Stimulated activated CD4-positive, alpha-beta T cell treated with anti-CD3 and anti-CD28 coated beads, Interleukin-15, amount 100 ng/mL, for 1 hour (primary cell): ENCODE measurements around the gene IL12A.

Experiments
- DNase-seq, 2 donors: peaks; one replicate each; pipeline ENCODE4 v3.0.0-alpha.2; 2020; ENCODE audit warnings: low read depth in 1 of 2, low spot score in 1 of 2

Gene IL12A

DNA sequence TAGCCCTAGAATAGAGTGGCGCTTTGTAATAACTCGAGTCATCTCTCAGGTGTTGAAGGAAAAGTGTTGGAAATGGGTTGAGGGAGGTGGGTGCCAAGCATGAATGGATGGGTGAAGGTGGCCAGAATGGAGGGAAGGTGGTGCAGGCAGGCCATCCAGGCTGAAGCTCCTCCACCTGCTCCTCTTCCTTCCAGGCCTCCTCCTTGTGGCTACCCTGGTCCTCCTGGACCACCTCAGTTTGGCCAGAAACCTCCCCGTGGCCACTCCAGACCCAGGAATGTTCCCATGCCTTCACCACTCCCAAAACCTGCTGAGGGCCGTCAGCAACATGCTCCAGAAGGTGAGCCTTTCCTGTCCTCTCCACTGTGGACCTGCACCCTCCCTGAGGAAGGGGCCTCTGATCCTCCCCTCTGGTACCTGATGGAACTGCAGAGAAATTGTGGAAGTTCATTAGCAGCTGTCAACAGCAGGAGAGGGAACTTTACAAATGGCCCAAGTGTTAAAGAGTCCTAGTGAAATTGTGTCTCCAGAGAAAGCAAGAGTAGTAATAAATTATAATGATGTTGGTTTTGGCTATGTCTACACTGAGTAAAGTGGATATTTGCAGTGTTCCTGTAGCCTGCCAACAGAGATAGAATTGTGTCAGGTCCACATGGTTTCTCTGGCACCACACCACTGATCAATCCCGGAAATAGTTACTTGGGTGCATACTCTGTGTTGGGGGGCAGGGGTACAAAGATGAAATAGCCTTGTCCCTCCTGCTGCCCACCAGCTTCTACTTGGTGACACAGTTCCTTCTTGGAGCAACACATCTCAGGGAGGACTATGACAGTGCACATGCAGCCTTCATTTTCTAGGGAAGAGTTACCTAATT, 1.6 kb downstream of the IL12A start:
- DNase-seq, result no peak

DNA sequence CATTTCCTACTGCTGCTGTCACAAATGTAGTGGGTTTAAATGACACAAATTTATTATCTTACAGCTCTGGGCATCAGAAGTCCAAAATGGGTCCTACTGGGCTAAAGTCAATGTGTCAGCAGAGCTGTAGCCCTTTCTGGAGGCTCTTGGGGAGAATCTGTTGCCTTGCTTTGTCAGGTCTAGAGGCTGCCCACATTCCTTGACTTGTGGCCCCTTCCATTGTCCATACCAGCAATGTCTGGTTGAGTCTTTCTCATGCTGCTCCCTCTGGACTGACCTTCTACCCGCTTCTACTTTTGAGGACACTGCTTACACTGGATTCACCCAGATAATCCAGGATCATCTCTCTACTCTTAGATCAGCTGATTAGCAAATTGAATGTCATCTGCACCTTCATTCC, 3.0 kb downstream of the IL12A start:
- no peak for DNase-seq

DNA sequence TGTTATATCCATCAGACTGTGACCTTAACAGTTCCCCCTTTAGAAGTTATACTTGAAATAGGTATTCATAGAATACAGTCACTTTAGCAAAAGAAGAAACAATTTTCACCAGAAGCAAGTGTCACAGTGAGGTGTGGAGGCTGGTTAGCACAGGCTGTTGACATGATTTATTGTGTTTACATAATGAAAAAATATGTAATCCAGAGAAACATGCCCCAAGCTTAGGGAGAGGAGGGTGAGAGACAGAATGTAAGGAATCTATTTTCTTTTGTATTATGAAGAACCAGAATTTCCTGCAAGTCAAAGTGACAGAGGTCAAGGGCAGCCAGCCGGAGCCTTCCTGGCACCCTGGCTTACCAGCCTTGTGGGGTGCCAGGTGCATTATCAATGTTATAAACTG, 4.0 kb downstream of the IL12A start:
- no peak for DNase-seq

DNA sequence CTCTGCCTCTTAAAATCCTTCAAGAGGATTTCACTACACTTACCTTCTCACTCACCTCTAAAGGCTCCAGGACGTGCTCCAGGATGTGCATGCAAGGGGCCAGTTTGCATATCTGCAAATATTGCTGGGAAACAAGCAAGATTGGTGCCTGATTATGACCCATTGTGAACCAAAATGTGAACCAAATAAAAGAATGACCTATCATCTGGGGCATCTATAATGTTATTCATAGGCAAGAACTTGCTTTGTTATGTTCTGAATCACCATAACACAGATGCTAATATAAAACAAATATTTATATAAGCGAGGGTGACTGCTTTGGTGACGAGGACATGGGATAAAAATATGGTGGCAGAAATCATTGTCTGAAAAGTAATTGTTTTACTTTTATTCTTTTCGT, 5.5 kb downstream of the IL12A start:
- no peak for DNase-seq

DNA sequence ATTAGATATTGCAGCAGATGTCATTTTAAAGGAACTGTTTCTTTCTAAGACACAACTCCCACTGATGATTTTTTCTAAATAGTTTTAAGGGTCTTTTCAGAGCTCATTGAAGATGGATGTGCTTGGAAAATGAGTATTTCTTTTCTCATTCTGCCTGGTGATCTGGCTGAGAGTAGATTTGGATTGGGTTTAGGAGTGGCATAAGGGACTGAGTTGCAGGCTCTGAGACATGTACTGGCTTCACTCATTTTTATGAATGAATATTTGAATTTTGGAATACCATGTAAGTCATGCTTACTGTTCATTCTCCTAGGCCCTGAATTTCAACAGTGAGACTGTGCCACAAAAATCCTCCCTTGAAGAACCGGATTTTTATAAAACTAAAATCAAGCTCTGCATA, 6.5 kb downstream of the IL12A start:
- no peak for DNase-seq

DNA sequence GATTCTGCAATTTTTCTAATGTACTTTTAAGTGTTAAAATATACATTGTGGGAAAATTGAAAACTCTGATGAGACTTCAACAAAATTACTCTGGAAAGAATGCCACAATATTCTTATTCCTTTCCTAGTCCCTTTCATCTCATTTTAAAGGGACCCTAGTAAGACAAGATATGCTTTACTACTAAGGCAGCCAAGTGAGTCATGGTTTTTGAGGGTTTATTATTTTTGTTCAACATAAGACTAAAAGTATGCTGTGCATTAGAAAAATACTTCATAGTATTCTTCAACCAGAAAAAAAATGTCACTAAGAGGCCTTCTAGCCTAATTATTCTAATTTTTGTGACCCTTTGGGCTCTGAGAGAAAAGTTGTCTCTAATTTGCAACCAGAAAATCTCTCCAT, 7.4 kb downstream of the IL12A start:
- DNase-seq, result no peak

DNA sequence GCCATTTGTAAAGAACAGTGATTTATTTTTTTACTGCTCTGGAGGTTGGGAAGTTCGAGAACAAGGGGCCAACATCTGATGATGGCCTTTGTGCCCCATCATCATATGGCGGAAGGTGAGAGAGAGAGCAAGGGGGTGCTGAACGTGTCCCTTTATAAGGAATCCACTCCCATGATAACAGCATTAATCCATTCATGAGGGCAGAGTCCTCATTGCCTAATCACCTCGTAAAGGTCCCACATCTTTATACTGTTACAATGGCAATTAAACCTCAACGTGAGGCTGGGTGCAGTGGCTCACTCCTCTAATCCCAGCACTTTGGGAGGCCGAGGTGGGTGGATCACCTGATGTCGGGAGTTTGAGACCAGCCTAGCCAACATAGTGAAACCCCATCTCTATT, 8.3 kb downstream of the IL12A start:
- no peak for DNase-seq

DNA sequence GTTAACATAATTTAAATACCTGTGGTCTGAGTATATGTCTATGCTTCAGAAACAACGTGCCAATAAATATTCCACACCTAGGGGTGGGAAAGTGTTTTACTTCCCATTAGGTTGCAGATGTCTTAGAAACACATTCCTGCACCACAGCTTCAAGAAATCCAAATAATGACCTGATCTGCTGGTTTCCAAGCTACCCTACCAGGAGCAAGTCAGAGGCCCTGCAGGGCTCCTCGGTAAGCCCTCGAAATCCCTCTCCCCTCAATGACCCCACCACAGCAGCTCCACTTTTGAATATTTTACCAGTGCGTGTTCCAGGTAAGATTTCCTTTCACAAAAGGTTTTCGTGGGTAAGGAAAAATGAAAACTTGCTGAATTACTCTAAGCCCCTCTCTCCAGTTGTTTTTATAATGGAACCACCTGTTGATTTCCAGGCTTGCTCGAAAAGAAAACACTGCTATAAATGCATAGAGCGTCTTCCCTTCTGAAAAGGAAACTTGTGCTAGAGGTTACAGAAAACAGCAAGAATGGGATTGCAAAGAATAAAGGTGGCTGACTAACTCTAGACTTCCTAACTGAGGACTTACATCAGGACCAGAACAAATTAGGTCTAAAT, 12.6 kb downstream of the IL12A start:
- no peak for DNase-seq

DNA sequence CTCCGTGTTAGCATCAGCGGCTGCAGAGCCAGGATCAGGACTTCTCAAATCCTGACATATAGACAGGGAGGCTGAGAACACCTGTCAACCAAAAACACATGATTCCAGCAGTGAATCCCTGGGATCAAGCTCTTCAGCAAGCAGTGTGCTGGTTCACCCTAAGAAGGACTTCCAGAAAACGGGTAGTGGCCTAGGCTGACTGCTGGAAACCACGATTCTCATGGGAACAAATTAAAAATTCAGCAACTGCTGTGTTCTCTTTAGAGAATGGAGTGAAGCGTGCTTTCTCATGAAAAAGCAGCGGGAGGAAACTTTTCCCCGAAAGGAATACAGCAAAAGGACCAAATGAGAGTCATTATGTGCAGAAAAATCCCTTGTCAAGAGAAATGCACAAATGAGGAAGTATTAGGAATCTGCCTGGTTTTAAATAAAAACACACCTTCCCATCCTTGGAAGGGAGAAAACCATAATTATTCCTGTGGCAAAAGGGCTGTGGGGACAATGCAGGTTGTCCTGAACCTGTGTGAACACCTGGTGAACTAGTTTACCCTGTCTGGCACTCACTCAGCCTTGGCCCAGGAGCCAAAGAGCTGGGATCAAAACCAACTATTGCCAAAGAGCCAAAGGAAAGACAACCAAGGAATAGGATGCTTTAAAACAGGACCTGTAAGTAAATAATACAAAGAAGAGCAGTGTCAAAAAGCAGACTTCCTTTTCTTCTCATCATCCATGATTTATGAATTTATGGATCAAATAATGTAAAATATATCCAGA, 13.4 kb downstream of the IL12A start:
- DNase-seq, result no peak

DNA sequence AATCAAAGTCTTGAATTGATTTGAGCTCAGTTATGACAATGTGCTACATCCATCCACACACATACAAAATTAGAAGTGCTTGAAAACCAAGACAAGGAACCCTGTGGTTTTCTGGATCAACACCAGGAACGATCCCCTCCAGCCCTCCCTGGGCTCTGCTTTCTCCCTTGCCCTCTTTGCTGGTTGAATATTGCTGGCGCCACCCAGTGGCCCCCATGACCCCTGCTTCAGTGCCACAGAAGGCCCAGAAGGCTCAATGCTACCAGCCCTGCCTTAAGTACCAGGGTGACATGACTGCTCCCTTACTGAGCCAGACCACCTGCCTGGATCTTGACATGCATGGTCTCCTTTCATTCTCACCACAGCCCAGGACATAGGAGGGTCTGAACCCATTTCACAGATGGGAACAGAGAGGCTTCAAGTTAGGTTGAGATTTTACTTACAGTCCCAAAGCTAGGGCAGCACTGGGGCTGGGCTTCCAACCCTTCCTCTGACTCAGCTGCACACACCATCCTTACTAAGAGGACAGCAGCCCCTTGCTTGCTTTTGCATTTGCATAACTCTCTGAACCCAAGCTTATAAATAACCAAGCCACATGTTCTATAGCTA, 15.0 kb downstream of the IL12A start:
- peak in 1 of 2 donors; percentile 15 for DNase-seq

DNA sequence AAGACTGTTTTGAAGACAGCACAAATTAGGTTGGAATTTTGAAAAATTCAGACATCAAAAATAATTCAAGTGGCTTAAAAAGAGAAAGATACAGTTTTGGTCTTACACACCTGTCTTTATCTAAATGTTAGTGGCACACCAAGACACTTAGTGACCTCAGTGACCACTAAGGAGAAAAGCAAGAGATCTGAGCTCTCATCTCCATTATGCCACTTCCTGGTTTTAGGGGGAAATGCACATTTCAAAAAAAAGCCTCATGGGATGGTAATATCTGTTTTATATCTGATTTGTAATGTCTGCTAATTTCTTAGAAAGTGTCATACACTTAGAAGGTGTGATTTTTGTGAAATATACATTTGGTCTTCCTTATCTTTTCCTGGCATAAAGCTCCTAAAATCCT, 16.4 kb downstream of the IL12A start:
- no peak for DNase-seq

DNA sequence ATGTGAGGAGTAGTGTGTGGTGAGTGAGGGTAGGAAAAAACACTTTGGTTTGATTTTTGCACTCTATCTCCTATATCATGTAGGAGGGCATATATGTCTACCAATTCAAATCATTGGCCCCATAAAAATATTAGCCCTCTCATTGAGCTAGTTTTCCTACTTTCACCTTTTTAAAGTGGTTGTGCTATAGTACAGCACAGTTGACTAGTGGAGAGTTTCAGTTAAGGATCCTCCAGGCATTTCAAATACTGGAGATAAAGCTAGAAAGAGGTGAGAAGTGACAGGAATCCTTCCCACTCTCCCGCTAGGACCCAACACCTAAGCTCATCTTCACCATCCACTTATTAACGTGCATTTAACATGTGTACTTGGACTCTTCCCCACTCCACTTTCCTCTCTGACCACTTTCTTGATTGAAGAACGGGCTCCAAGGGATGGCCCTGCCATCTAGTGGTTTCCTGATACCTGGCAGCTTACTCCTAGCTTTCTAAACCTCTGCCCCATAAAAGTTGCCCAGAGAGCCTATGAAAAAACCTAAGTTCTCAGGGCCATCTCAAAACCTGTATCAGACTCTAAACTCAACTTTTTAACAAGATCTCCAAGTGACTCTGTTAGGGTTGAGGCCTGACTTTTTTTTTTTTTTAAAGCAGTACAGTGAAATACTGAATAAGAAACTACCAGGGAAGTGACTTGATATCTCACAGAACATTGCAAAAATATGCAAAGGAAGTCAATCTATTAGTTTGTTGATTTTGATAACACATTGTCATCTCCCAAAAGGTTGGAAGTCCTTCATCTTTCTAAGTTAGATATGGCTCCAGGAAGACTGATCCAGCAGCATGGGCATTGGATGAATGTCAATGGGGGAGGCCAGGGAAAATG, 17.9 kb downstream of the IL12A start:
- no peak for DNase-seq

DNA sequence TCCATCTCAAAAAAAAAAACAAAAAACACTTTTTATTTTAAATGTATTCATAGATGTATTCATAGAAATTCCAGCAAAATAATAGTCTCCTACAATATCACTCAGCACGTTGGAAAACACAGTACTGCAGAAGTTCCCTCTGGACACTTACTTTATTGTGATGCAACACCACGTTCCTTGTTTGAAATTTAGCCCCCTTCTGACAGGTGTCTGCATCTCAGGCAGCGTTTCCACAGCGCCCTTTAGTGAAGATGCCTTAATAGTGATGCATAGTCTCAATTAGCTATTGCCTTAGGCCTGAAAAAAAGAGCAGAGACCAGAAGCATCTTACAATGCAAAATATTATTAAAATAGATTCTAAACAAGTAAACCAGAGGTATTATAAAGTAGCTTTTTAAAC, 20.3 kb downstream of the IL12A start:
- no peak for DNase-seq

DNA sequence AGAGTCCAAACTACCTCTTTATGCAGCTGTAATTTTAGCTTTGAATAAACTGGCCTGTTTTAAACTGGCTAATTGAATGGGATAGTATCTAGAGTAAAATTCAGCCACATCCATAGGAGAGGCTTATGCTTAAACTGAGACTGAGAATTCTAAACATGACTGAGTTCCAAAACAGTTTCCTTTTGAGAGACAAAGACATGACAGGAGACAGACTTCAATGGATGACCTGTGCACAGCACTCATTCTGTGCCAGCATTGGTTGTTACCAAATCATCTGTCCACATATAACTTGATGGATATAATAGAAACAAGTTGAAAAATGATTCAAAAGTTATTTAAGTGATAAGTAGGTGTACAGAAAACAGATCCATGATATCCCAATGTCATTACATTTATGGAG, 20.9 kb downstream of the IL12A start:
- no peak for DNase-seq

DNA sequence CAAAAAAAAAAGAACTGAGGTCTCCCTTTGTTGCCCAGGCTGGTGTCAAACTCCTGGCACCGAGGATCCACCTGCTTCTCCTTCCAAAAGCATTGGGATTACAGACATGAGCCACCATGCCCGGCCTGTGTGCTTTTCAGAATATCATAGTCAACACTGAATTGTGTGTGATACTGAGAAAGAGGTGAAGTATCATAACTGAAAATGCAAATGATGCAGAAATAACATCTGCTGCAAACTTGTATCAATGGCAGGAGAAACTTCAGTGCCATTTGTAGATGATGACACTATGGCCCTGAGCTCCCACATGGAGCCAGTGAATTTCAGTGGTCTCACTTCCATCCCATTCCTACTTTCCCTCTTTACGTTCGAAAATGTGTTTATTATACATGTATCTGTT, 21.9 kb downstream of the IL12A start:
- no peak for DNase-seq

DNA sequence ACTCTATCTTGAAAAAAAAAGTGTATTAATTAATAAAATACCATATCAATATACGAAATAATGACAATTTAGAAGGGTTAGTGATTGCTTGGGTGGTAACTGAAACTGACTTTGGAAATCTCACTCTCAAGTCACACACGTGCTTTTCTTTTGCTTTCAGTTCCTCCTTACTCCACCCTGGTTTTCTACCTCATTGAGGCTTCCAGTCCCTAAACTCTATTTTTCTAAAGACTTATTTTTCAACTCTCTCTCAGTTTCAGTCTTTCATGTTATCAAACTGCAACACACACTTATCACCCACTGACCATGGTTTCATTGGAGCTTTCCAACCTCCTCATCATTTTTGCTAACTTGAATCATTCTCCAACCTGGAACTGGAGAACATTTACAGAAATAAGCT, 23.5 kb downstream of the IL12A start:
- no peak for DNase-seq

DNA sequence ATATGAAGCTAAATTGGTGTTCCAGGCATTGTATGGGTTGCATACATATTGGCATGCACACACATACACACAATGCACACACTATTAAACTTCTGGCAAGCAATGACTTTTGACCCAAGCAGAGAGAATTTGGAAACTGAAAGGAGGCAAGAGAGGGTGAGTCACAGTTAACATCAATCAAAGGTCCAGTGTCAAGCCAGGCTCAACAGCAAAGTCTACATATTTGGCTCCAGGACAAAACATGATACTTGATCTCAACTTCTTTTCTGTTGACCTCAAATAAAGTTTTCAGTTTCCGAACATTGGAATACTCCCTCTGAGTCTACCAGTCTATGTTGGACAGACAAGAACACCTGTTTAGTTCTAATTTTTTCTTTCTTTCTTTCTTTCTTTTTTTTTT, 28.3 kb downstream of the IL12A start:
- DNase-seq, result no peak

DNA sequence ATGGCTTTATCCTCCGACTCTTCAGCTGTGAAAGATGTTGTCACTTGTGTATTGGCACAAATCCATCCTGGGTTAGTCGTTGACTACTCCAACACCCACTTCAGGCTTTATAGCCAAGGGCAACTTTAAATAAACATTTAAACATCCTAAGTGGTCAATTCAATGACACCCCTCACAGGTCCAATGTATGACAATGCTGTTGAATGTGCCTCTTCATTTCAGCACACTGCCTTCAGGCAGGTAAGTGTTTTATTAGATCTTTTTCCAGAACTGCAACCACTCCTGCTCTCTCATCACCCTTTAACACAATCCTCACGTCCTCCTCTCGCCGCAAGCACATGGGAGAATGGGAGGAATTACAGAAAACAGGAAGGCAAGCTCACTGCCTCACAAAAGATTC, 30.3 kb downstream of the IL12A start:
- DNase-seq, result no peak

DNA sequence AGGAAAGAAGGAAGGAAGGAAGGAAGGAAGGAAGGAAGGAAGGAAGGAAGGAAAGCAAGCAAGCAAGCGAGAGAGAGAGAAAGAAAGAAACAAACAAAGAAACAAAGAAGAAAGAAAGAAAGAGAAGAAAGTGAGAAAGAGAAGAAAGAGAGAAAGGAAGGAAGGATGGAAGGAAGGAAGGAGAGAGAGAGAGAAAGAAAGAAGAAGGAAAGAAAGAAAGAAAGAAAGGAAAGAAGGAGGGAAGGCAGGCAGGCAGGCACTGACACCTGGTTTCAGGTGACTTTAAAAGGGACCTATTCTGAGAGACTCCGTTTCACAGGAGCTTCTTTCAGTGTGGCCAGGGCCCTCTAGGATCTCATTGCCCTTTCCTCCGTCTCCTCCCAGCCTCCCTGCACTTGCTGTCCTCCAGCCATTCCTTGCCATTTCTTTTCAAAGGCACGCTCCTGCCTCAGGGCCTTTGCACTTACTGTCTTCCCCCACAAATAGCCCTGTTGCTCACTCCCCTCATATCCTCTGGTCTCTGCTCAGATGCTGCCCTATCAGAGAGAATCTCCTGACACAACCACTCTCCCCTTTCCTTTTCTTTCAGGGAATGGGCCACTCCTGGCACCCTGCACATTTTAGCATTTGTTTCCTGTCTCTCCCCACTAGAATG, 31.5 kb downstream of the IL12A start:
- no peak for DNase-seq

DNA sequence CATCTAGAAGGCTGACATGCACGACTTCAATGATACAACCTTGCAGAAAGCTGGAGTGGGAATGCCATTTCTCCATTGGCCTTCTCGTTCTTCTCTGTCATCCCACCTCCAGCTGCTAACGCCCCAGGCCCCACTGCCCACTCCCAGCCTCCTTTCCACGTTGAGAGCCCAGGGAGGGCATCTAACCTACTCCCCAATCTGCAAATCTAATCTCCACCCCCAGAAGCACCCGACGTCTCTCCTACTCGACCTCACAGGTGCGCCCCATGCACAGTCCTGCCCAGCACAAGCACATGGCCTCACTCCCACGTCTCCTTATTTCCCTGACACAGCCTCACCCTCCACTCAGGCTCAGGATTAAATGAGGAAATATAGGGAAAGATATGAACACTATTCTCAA, 33.4 kb downstream of the IL12A start:
- DNase-seq, result no peak
